ENCODE measurements around the gene MEGF10. TPM values are rescaled to one million over a fixed set of nuclear protein-coding genes. Genes with fewer than 3 reads are reported as not detected.

MEGF10 gene
- total RNA-seq, 1 experiment from 2014 or later = not detected

- intact Hi-C loops (cut with micrococcal nuclease; ENCODE audit: unreplicated experiment) = no loop called here
- no peak overlapping the region for H3K27ac Mint-ChIP-seq (ENCODE audit: unreplicated experiment)
- Histone ChIP-seq H3K36me3 (ENCODE audit: control insufficient read depth, insufficient read depth, low read length) (no peaks in the 10 kb centered on the region), H3K27me3 (replicated peaks; ENCODE audit: control insufficient read depth, insufficient read depth, low read length) (no peaks in the 10 kb centered on the region), H3K9me3 (no peaks in the 10 kb centered on the region), H3K4me3 (ENCODE audit: low read depth, low read length) (no peak overlapping the region), H3K4me1 (no peaks in the 10 kb centered on the region)
- ChIA-PET CTCF (interaction anchor here (0.6 kb wide), 1 partner anchor 167 kb away, joined by 3 read pairs; no protein-coding TSS in a partner anchor), POLR2A (no interaction called here)
- H3K9me3 Mint-ChIP-seq (ENCODE audit: unreplicated experiment) = no peaks in the 10 kb centered on the region
- no peak for DNase-seq
- no TSS peak for BruUV-seq (replicated peaks)
- no peaks in the 10 kb centered on the region for H3K36me3 Mint-ChIP-seq (ENCODE audit: insufficient read depth, unreplicated experiment)
- peaks cover 4% of the 10 kb centered on the region for H3K27me3 Mint-ChIP-seq (ENCODE audit: insufficient read depth, unreplicated experiment)
- H3K4me1 Mint-ChIP-seq (ENCODE audit: low read depth, unreplicated experiment) = no peaks in the 10 kb centered on the region
- H3K4me3 Mint-ChIP-seq (ENCODE audit: unreplicated experiment) = no peak overlapping the region
- TF ChIP-seq CTCF (IDR thresholded peaks at IDR 0.05; ENCODE audit: insufficient read depth in 1 of 2, low read depth in 1 of 2, low read length in 1 of 2, severe bottlenecking in 1 of 2, unreplicated experiment in 1 of 2) = no peak
Observed at GRCh38 chr5:127377651-127378050, 87.1 kb downstream of the MEGF10 start.

GRCh38 chr5:127385936-127386335 lies 95.3 kb downstream of the MEGF10 start:
- BruUV-seq (replicated peaks) = no TSS peak
- H3K4me3 Mint-ChIP-seq (ENCODE audit: unreplicated experiment) = no peak overlapping the region
- no peak overlapping the region for H3K27ac Mint-ChIP-seq (ENCODE audit: unreplicated experiment)
- Histone ChIP-seq H3K27me3 (replicated peaks; ENCODE audit: control insufficient read depth, insufficient read depth, low read length) (no peaks in the 10 kb centered on the region), H3K4me3 (ENCODE audit: low read depth, low read length) (no peak overlapping the region), H3K9me3 (no peaks in the 10 kb centered on the region), H3K36me3 (ENCODE audit: control insufficient read depth, insufficient read depth, low read length) (no peaks in the 10 kb centered on the region), H3K4me1 (no peaks in the 10 kb centered on the region)
- POLR2A ChIA-PET = no interaction called here
- H3K27me3 Mint-ChIP-seq (ENCODE audit: insufficient read depth, unreplicated experiment) = peaks cover 3% of the 10 kb centered on the region
- CTCF ChIA-PET = no interaction called here
- H3K36me3 Mint-ChIP-seq (ENCODE audit: insufficient read depth, unreplicated experiment) = no peaks in the 10 kb centered on the region
- no peak for TF ChIP-seq CTCF (IDR thresholded peaks at IDR 0.05; ENCODE audit: insufficient read depth in 1 of 2, low read depth in 1 of 2, low read length in 1 of 2, severe bottlenecking in 1 of 2, unreplicated experiment in 1 of 2)
- intact Hi-C loops (cut with micrococcal nuclease; ENCODE audit: unreplicated experiment) = no loop called here
- H3K9me3 Mint-ChIP-seq (ENCODE audit: unreplicated experiment) = peaks cover 9% of the 10 kb centered on the region
- DNase-seq = no peak
- H3K4me1 Mint-ChIP-seq (ENCODE audit: low read depth, unreplicated experiment) = no peaks in the 10 kb centered on the region

- Histone ChIP-seq H3K4me3 (ENCODE audit: low read depth, low read length) (no peak overlapping the region), H3K4me1 (no peaks in the 10 kb centered on the region), H3K36me3 (ENCODE audit: control insufficient read depth, insufficient read depth, low read length) (no peaks in the 10 kb centered on the region), H3K9me3 (no peaks in the 10 kb centered on the region), H3K27me3 (replicated peaks; ENCODE audit: control insufficient read depth, insufficient read depth, low read length) (no peaks in the 10 kb centered on the region)
- no peaks in the 10 kb centered on the region for H3K4me1 Mint-ChIP-seq (ENCODE audit: low read depth, unreplicated experiment)
- peaks cover 4% of the 10 kb centered on the region for H3K27me3 Mint-ChIP-seq (ENCODE audit: insufficient read depth, unreplicated experiment)
- POLR2A ChIA-PET = no interaction called here
- TF ChIP-seq CTCF (IDR thresholded peaks at IDR 0.05; ENCODE audit: insufficient read depth in 1 of 2, low read depth in 1 of 2, low read length in 1 of 2, severe bottlenecking in 1 of 2, unreplicated experiment in 1 of 2) = no peak
- intact Hi-C loops (cut with micrococcal nuclease; ENCODE audit: unreplicated experiment) = no loop called here
- CTCF ChIA-PET = no interaction called here
- no peak overlapping the region for H3K4me3 Mint-ChIP-seq (ENCODE audit: unreplicated experiment)
- no peak for DNase-seq
- no TSS peak for BruUV-seq (replicated peaks)
- no peaks in the 10 kb centered on the region for H3K36me3 Mint-ChIP-seq (ENCODE audit: insufficient read depth, unreplicated experiment)
- H3K9me3 Mint-ChIP-seq (ENCODE audit: unreplicated experiment) = peaks cover 9% of the 10 kb centered on the region
- no peak overlapping the region for H3K27ac Mint-ChIP-seq (ENCODE audit: unreplicated experiment)
Observed at GRCh38 chr5:127386557-127386956, 96.0 kb downstream of the MEGF10 start.

Measured in Caco-2 (cell line).